ENCODE measurements around the gene SDF2L1.
"Not testable (repeated sequence)": the region's sequence is repeated elsewhere in the genome, so short reads cannot be mapped to it uniquely, and the experiment has no call there.

The SDF2L1 gene

GRCh38 chr22:21602579-21602978 lies 39.5 kb upstream of the SDF2L1 start:
- Histone ChIP-seq H3K9me3 (ENCODE audit: low read depth, low read length) (no peaks in the 10 kb centered on the region), H3K27ac (no peak overlapping the region), H3K9ac (ENCODE audit: insufficient read length) (no peak overlapping the region), H3K4me3 (no peak overlapping the region), H3K36me3 (ENCODE audit: insufficient read depth, low read length) (peaks cover 20% of the 10 kb centered on the region)
- no peak for DNase-seq (ENCODE audit: low read depth, low spot score)
- no peak for TF ChIP-seq FOXP2 (optimal IDR thresholded peaks at IDR 0.05; ENCODE audit: control extremely low read depth, extremely low read length, insufficient read depth)
- TF ChIP-seq EZH2 (IDR thresholded peaks at IDR 0.05): no peak
- no peak for TF ChIP-seq POLR2AphosphoS5 (IDR thresholded peaks at IDR 0.05; ENCODE audit: borderline replicate concordance, low read depth, low read length)

- Histone ChIP-seq H3K9ac (ENCODE audit: insufficient read length) (no peak overlapping the region), H3K27ac (peak overlapping the region; percentile 60), H3K36me3 (ENCODE audit: insufficient read depth, low read length) (peaks cover 17% of the 10 kb centered on the region), H3K4me3 (no peak overlapping the region), H3K9me3 (ENCODE audit: low read depth, low read length) (no peaks in the 10 kb centered on the region)
- DNase-seq (ENCODE audit: low read depth, low spot score): no peak
- no peak for TF ChIP-seq EZH2 (IDR thresholded peaks at IDR 0.05)
- TF ChIP-seq POLR2AphosphoS5 (IDR thresholded peaks at IDR 0.05; ENCODE audit: borderline replicate concordance, low read depth, low read length): no peak
- no peak for TF ChIP-seq FOXP2 (optimal IDR thresholded peaks at IDR 0.05; ENCODE audit: control extremely low read depth, extremely low read length, insufficient read depth)
These were observed 38.1 kb upstream of the SDF2L1 start for GRCh38 chr22:21603973-21604372.

GRCh38 chr22:21605887-21606564 lies 36.1 kb upstream of the SDF2L1 start:
- Histone ChIP-seq H3K9me3 (ENCODE audit: low read depth, low read length) (no peaks in the 10 kb centered on the region), H3K27ac (no peak overlapping the region), H3K9ac (ENCODE audit: insufficient read length) (no peak overlapping the region), H3K4me3 (no peak overlapping the region), H3K36me3 (ENCODE audit: insufficient read depth, low read length) (peaks cover 21% of the 10 kb centered on the region)
- DNase-seq (ENCODE audit: low read depth, low spot score): no peak
- no peak for TF ChIP-seq POLR2AphosphoS5 (IDR thresholded peaks at IDR 0.05; ENCODE audit: borderline replicate concordance, low read depth, low read length)
- no peak for TF ChIP-seq EZH2 (IDR thresholded peaks at IDR 0.05)

- H3K36me3 ChIP-seq (ENCODE audit: insufficient read depth, low read length): peaks cover 29% of the 10 kb centered on the region
- no peak overlapping the region for H3K9ac ChIP-seq (ENCODE audit: insufficient read length)
- no peak for TF ChIP-seq FOXP2 (optimal IDR thresholded peaks at IDR 0.05; ENCODE audit: control extremely low read depth, extremely low read length, insufficient read depth)
- TF ChIP-seq EZH2 (IDR thresholded peaks at IDR 0.05): no peak
- no peak for TF ChIP-seq POLR2AphosphoS5 (IDR thresholded peaks at IDR 0.05; ENCODE audit: borderline replicate concordance, low read depth, low read length)
- H3K9me3 ChIP-seq (ENCODE audit: low read depth, low read length): no peaks in the 10 kb centered on the region
- no peak overlapping the region for H3K4me3 ChIP-seq
- no peak for DNase-seq (ENCODE audit: low read depth, low spot score)
- no peak overlapping the region for H3K27ac ChIP-seq
These were observed 35.3 kb upstream of the SDF2L1 start for GRCh38 chr22:21606775-21607174.

GRCh38 chr22:21609556-21610157 lies 32.4 kb upstream of the SDF2L1 start:
- H3K36me3 ChIP-seq (ENCODE audit: insufficient read depth, low read length): peaks cover 52% of the 10 kb centered on the region
- not testable (repeated sequence) for H3K4me3 ChIP-seq; DNase-seq (ENCODE audit: low read depth, low spot score); H3K27ac ChIP-seq; H3K9me3 ChIP-seq (ENCODE audit: low read depth, low read length); H3K9ac ChIP-seq (ENCODE audit: insufficient read length)

- H3K36me3 ChIP-seq (ENCODE audit: insufficient read depth, low read length): peaks cover 54% of the 10 kb centered on the region
- H3K9ac ChIP-seq (ENCODE audit: insufficient read length): no peak overlapping the region
- no peak for TF ChIP-seq FOXP2 (optimal IDR thresholded peaks at IDR 0.05; ENCODE audit: control extremely low read depth, extremely low read length, insufficient read depth)
- no peak for TF ChIP-seq POLR2AphosphoS5 (IDR thresholded peaks at IDR 0.05; ENCODE audit: borderline replicate concordance, low read depth, low read length)
- TF ChIP-seq EZH2 (IDR thresholded peaks at IDR 0.05): no peak
These were observed 30.7 kb upstream of the SDF2L1 start for GRCh38 chr22:21611210-21611977.

GRCh38 chr22:21612858-21613257 lies 29.2 kb upstream of the SDF2L1 start:
- no peak overlapping the region for H3K27ac ChIP-seq
- no peak overlapping the region for H3K4me3 ChIP-seq
- no peaks in the 10 kb centered on the region for H3K9me3 ChIP-seq (ENCODE audit: low read depth, low read length)
- TF ChIP-seq EZH2 (IDR thresholded peaks at IDR 0.05): no peak
- H3K36me3 ChIP-seq (ENCODE audit: insufficient read depth, low read length): peaks cover 51% of the 10 kb centered on the region
- no peak overlapping the region for H3K9ac ChIP-seq (ENCODE audit: insufficient read length)
- no peak for DNase-seq (ENCODE audit: low read depth, low spot score)

More at GRCh38 chr22:21611210-21611977, 30.7 kb upstream of the SDF2L1 start:
- Histone ChIP-seq H3K27ac (no peak overlapping the region), H3K4me3 (no peak overlapping the region), H3K9me3 (ENCODE audit: low read depth, low read length) (no peaks in the 10 kb centered on the region)
- no peak for DNase-seq (ENCODE audit: low read depth, low spot score)

GRCh38 chr22:21613553-21614233 lies 28.4 kb upstream of the SDF2L1 start:
- H3K9me3 ChIP-seq (ENCODE audit: low read depth, low read length): no peaks in the 10 kb centered on the region
- H3K9ac ChIP-seq (ENCODE audit: insufficient read length): no peak overlapping the region
- peaks cover 51% of the 10 kb centered on the region for H3K36me3 ChIP-seq (ENCODE audit: insufficient read depth, low read length)
- TF ChIP-seq POLR2AphosphoS5 (IDR thresholded peaks at IDR 0.05; ENCODE audit: borderline replicate concordance, low read depth, low read length) (no peak), FOXP2 (optimal IDR thresholded peaks at IDR 0.05; ENCODE audit: control extremely low read depth, extremely low read length, insufficient read depth) (no peak), EZH2 (IDR thresholded peaks at IDR 0.05) (no peak)
- no peak overlapping the region for H3K4me3 ChIP-seq
- no peak overlapping the region for H3K27ac ChIP-seq
- DNase-seq (ENCODE audit: low read depth, low spot score): no peak
